Endothelial cell of umbilical vein (primary cell): ENCODE data around the gene ITGB8. TPM values are rescaled to one million over a fixed set of nuclear protein-coding genes. Genes with fewer than 3 reads are reported as not detected.

Source experiments
- BruUV-seq: library from RNA; stranded (reverse); fragments of 400-500 nt; replicated peaks from 2 replicates; lab custom pipeline; 2021; lab: Mats Ljungman, UMichigan
- CTCF ChIA-PET: fragments of 300-600, 350-600 bp; sonication (Branson Sonifier 250); formaldehyde crosslinking; loops from one replicate; lab custom pipeline; 2021; ENCODE audit warnings: antibody characterized with exemption, inconsistent platforms; lab: Charles Lee
- POLR2A ChIA-PET: fragments of 300-600, 350-600 bp; sonication (Branson Sonifier 250); formaldehyde crosslinking; loops from one replicate; lab custom pipeline; 2021; ENCODE audit warnings: antibody characterized with exemption, inconsistent platforms; lab: Charles Lee
- DNase-seq: peaks from one replicate; pipeline ENCODE4 v3.0.0-alpha.2; 2011; ENCODE audit warnings: low read depth, low spot score
- FAIRE-seq: peaks from 2 replicates; lab custom pipeline; 2011; peaks lifted over from hg19 to GRCh38; lab: Jason Lieb, UNC
- H2AFZ ChIP-seq: 2 replicates; pipeline ENCODE4 v1.6.0; 2012; ENCODE audit warnings: low read depth, low read length, control low read depth, inconsistent platforms
- H3K27ac ChIP-seq: 2 replicates; pipeline ENCODE4 v1.5.1; 2011; ENCODE audit warnings: low read depth, mild to moderate bottlenecking, control low read depth, low read length, moderate library complexity; ENCODE audit not compliant: insufficient read depth
- H3K27me3 ChIP-seq, 2 experiments: 2 replicates each; pipeline versions ENCODE4 v1.6.0 to v1.6.1; 2011; ENCODE audit warnings: low read length in 2 of 2, mixed read lengths in 1 of 2; ENCODE audit not compliant: control insufficient read depth in 2 of 2, insufficient read depth in 2 of 2
- H3K36me3 ChIP-seq, 2 experiments: 2 replicates in 1 of 2; 3 replicates in 1 of 2; pipeline ENCODE4 v1.5.1; 2011; ENCODE audit warnings: low read length in 2 of 2, mild to moderate bottlenecking in 1 of 2, moderate library complexity in 1 of 2; ENCODE audit not compliant: control insufficient read depth in 2 of 2, insufficient read depth in 2 of 2; ENCODE audit errors: extremely low read depth in 1 of 2
- H3K4me1 ChIP-seq: 3 replicates; pipeline ENCODE4 v1.5.1; 2011; ENCODE audit warnings: mild to moderate bottlenecking, low read length; ENCODE audit not compliant: control insufficient read depth, insufficient read depth; ENCODE audit errors: extremely low read depth
- H3K4me2 ChIP-seq: 2 replicates; pipeline ENCODE4 v1.6.1; 2011; ENCODE audit warnings: low read length, control low read depth, mixed read lengths; ENCODE audit not compliant: insufficient read depth
- H3K4me3 ChIP-seq, 3 experiments: fragments of 200-600 bp in 1 of 3; sonication (generic), shearing (Covaris generic) in 1 of 3; replicated peaks in 1 of 3; 2 replicates each; pipeline ENCODE4 v1.5.1; 2011 to 2016; ENCODE audit warnings: control low read depth in 3 of 3, low read length in 3 of 3, mild to moderate bottlenecking in 2 of 3, inconsistent platforms in 1 of 3, low read depth in 1 of 3, moderate library complexity in 1 of 3; ENCODE audit not compliant: insufficient read depth in 1 of 3
- H3K79me2 ChIP-seq: 2 replicates; pipeline ENCODE4 v1.6.0; 2012; ENCODE audit warnings: low read length, inconsistent platforms; ENCODE audit not compliant: control insufficient read depth, insufficient read depth
- H3K9ac ChIP-seq: replicated peaks from 2 replicates; pipeline ENCODE3; 2011; ENCODE audit warnings: low read length, control low read depth; ENCODE audit not compliant: insufficient read depth; ENCODE audit errors: extremely low read depth
- H3K9me1 ChIP-seq: replicated peaks from 3 replicates; pipeline ENCODE4 v1.6.0; 2011; ENCODE audit warnings: mild to moderate bottlenecking, low read length; ENCODE audit not compliant: control insufficient read depth, insufficient read depth; ENCODE audit errors: extremely low read depth
- H3K9me3 ChIP-seq: replicated peaks from 2 replicates; pipeline ENCODE4 v1.5.1; 2012; ENCODE audit warnings: low read length, inconsistent platforms; ENCODE audit not compliant: control insufficient read depth, insufficient read depth
- H4K20me1 ChIP-seq: replicated peaks from 2 replicates; pipeline ENCODE3; 2011; ENCODE audit warnings: mild to moderate bottlenecking, low read length; ENCODE audit not compliant: control insufficient read depth, insufficient read depth; ENCODE audit errors: extremely low read depth
- EZH2 ChIP-seq: IDR thresholded peaks from 2 replicates; pipeline ENCODE4 v1.6.1; 2012; ENCODE audit warnings: borderline replicate concordance, low read depth, mild to moderate bottlenecking, moderate library complexity, low read length, inconsistent platforms; ENCODE audit not compliant: severe bottlenecking
- FOS ChIP-seq: IDR thresholded peaks from 2 replicates; pipeline ENCODE4 v1.6.1; 2011; ENCODE audit warnings: mild to moderate bottlenecking, low read length, moderate library complexity, borderline replicate concordance; ENCODE audit not compliant: insufficient read depth
- GATA2 ChIP-seq: IDR thresholded peaks from 2 replicates; pipeline ENCODE4 v1.7.0; 2011; ENCODE audit warnings: low read depth, mild to moderate bottlenecking, moderate library complexity, mixed read lengths, low read length; ENCODE audit not compliant: insufficient read length, insufficient read depth
- JUN ChIP-seq: IDR thresholded peaks from 2 replicates; pipeline ENCODE4 v1.6.1; 2011; ENCODE audit warnings: borderline replicate concordance, low read depth; ENCODE audit not compliant: insufficient read length, insufficient read depth
- MYC ChIP-seq: IDR thresholded peaks from one replicate; pipeline ENCODE4 v1.6.1; 2011; ENCODE audit warnings: mild to moderate bottlenecking, low read depth, low read length
- POLR2A ChIP-seq: IDR thresholded peaks from 2 replicates; pipeline ENCODE4 v1.6.1; 2012; ENCODE audit warnings: low read depth, mild to moderate bottlenecking, control low read depth, low read length
- POLR2AphosphoS5 ChIP-seq: IDR thresholded peaks from 2 replicates; pipeline ENCODE4 v1.6.1; 2012; ENCODE audit warnings: low read depth, mild to moderate bottlenecking, control low read depth, low read length, moderate library complexity; ENCODE audit not compliant: insufficient read depth
- dilution Hi-C: fragments of 300-500 bp; cut with MboI; formaldehyde crosslinking; loops from one replicate; pipeline ENCODE4 v1.15.0; 2019; ENCODE audit warnings: low sequenced_read_pairs; ENCODE audit not compliant: extremely low pct_ligation_motif_present
- intact Hi-C: fragments of 100-400 bp; cut with micrococcal nuclease; formaldehyde crosslinking; loops from one replicate; pipeline ENCODE4 v1.10.0; 2022
- polyA plus RNA-seq, 4 experiments: library from polyadenylated mRNA; depleted of rRNA in 3 of 4; stranded (reverse) in 3 of 4; unstranded in 1 of 4; fragments of >200 nt; gene quantifications; 2 replicates each; pipeline versions ENCODE4 v1.2.1 to v1.2.3, GENCODE V29; 2011 to 2012; ENCODE audit warnings: missing spikeins in 1 of 4
- total RNA-seq: library from RNA; stranded (reverse); gene quantifications from 2 replicates; pipeline ENCODE4 v1.2.3, GENCODE V29; 2021
- TF ChIP-seq, protein P1 (sequence below), 2 donors: IDR thresholded peaks; 1 replicate in 1 of 2; 2 replicates in 1 of 2; pipeline ENCODE4 v1.5.1; 2011; ENCODE audit warnings: low read length in 2 of 2, mild to moderate bottlenecking in 2 of 2, moderate library complexity in 2 of 2, control low read depth in 1 of 2, inconsistent platforms in 1 of 2, low read depth in 1 of 2; ENCODE audit not compliant: insufficient read depth in 1 of 2; ENCODE audit errors: extremely low read depth in 1 of 2
- TF ChIP-seq, protein P2 (sequence below): IDR thresholded peaks from 2 replicates; pipeline ENCODE4 v1.6.1; 2011; ENCODE audit not compliant: insufficient read depth, insufficient read length

The ITGB8 gene
- total and polyA plus RNA-seq, 2 donors (not counting 3 experiments of a cell fraction or from before 2014, with no cell fraction given), result 2.9 to 8.2 TPM

DNA sequence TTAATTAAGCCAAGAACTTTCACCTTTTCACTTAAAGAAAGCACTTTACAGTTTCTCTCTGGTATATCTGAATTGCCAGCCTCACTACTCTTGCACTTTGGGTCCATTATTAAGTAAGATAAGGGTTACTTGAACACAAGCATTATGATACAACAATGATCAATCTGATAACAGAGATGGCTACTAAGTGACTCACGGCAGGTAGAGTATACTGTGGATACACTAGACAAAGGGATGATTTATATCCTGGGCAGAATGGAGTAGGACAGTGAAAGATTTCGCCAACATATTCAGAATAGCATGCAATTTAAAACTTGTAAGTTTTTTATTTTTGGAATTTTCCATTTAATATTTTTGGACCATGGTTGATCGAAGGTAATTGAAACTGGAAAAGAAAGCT, 34.3 kb upstream of the ITGB8 start:
- FAIRE-seq (no peak), DNase-seq (no peak)
- Histone ChIP-seq H4K20me1 (no peaks in the 10 kb centered on the region), H3K9me3 (no peaks in the 10 kb centered on the region), H2AFZ (no peak overlapping the region), H3K4me1 (peaks cover 2% of the 10 kb centered on the region), H3K79me2 (no peaks in the 10 kb centered on the region), H3K36me3 (no peaks in the 10 kb centered on the region), H3K9ac (no peak overlapping the region), H3K27ac (no peak overlapping the region), H3K27me3 (no peaks in the 10 kb centered on the region), H3K9me1 (no peaks in the 10 kb centered on the region), H3K4me3 (no peak overlapping the region), H3K4me2 (no peak overlapping the region)
- dilution Hi-C loops (no loop called here), intact Hi-C loops (no loop called here)
- BruUV-seq, result no TSS peak
- TF ChIP-seq, protein P1, sequence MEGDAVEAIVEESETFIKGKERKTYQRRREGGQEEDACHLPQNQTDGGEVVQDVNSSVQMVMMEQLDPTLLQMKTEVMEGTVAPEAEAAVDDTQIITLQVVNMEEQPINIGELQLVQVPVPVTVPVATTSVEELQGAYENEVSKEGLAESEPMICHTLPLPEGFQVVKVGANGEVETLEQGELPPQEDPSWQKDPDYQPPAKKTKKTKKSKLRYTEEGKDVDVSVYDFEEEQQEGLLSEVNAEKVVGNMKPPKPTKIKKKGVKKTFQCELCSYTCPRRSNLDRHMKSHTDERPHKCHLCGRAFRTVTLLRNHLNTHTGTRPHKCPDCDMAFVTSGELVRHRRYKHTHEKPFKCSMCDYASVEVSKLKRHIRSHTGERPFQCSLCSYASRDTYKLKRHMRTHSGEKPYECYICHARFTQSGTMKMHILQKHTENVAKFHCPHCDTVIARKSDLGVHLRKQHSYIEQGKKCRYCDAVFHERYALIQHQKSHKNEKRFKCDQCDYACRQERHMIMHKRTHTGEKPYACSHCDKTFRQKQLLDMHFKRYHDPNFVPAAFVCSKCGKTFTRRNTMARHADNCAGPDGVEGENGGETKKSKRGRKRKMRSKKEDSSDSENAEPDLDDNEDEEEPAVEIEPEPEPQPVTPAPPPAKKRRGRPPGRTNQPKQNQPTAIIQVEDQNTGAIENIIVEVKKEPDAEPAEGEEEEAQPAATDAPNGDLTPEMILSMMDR (IDR thresholded peaks at IDR 0.05; ENCODE audit: extremely low read depth in 1 of 2, insufficient read depth in 1 of 2, low read depth in 1 of 2, low read length in 2 of 2), result no peak
- no peak for TF ChIP-seq FOS
- TF ChIP-seq JUN, result no peak
- TF ChIP-seq, protein P2, sequence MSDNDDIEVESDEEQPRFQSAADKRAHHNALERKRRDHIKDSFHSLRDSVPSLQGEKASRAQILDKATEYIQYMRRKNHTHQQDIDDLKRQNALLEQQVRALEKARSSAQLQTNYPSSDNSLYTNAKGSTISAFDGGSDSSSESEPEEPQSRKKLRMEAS, result no peak
- no peak for TF ChIP-seq MYC
- no peak for TF ChIP-seq POLR2A
- ChIA-PET POLR2A (no interaction called here), CTCF (interaction anchor here (1.7 kb wide), 1 partner anchor 549 kb away, joined by 6 read pairs; no protein-coding TSS in a partner anchor)

DNA sequence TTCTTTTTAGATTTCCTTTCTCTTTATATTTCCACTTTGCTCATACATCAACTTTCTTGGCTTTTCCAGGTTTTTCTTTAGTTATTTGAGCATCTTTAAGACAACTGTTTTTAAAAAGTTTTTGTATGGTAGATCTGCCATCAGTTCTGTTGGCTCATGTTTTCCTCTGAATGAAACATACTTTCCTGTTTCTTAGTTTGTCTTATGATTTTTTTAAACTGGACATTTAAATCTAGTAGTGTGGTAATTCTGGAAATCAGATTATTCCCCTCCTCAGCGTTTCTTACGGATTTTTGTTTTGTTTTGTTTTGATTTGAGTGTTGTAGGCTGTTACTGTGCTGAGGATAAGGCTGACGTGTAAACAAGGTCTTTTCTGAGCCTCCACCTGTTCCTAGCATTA, 33.8 kb upstream of the ITGB8 start:
- dilution Hi-C loops, result no loop called here

More for the DNA sequence above, 33.8 kb upstream of the ITGB8 start:
- POLR2A ChIA-PET, result no interaction called here
- no peaks in the 10 kb centered on the region for H3K27me3 ChIP-seq
- H3K36me3 ChIP-seq, result no peaks in the 10 kb centered on the region
- no peaks in the 10 kb centered on the region for H4K20me1 ChIP-seq
- intact Hi-C loops, result no loop called here
- H3K9me1 ChIP-seq, result no peaks in the 10 kb centered on the region
- no peak overlapping the region for H3K9ac ChIP-seq
- no peak for TF ChIP-seq FOS
- no peak for TF ChIP-seq MYC
- TF ChIP-seq, protein P2, result no peak
- no peak for TF ChIP-seq GATA2
- TF ChIP-seq EZH2, result no peak
- TF ChIP-seq POLR2A, result no peak
- no peak for TF ChIP-seq POLR2AphosphoS5
- TF ChIP-seq JUN, result no peak
- TF ChIP-seq, protein P1 (IDR thresholded peaks at IDR 0.05; ENCODE audit: extremely low read depth in 1 of 2, insufficient read depth in 1 of 2, low read depth in 1 of 2, low read length in 2 of 2), result no peak
- H2AFZ ChIP-seq, result no peak overlapping the region
- no TSS peak for BruUV-seq
- H3K4me1 ChIP-seq, result peaks cover 5% of the 10 kb centered on the region
- H3K79me2 ChIP-seq, result no peaks in the 10 kb centered on the region
- FAIRE-seq, result no peak
- H3K27ac ChIP-seq, result no peak overlapping the region
- no peaks in the 10 kb centered on the region for H3K9me3 ChIP-seq
- DNase-seq, result no peak
- CTCF ChIA-PET, result interaction anchor here (1.7 kb wide), 1 partner anchor 549 kb away, joined by 6 read pairs; no protein-coding TSS in a partner anchor
- H3K4me2 ChIP-seq, result no peak overlapping the region
- no peak overlapping the region for H3K4me3 ChIP-seq
